GM23338 (cell line): Measurements from ENCODE around the gene ALS2.

Experiments
- CREB1 ChIP-seq: fragments of 250-450 bp; sonication (Bioruptor Pico); IDR thresholded peaks from 2 replicates; pipeline ENCODE4 v1.5.0; 2020; ENCODE audit warnings: low read depth, mild to moderate bottlenecking, moderate library complexity
- CTCF ChIP-seq, 2 experiments: fragments of 200-600 bp in 1 of 2; sonication (generic) in 1 of 2; conservative IDR thresholded peaks; 2 replicates each; pipeline versions ENCODE4 v1.5.1 to v1.6.1; 2016 to 2017; ENCODE audit warnings: antibody characterized with exemption in 2 of 2, low read depth in 2 of 2, mild to moderate bottlenecking in 2 of 2, moderate library complexity in 1 of 2
- EZH2 ChIP-seq: fragments of 200-600 bp; sonication (generic); IDR thresholded peaks from one replicate; pipeline ENCODE4 v1.8.0; 2017; ENCODE audit warnings: antibody characterized with exemption, mild to moderate bottlenecking, low read depth; ENCODE audit not compliant: unreplicated experiment
- EZH2phosphoT487 ChIP-seq: fragments of 200-600 bp; sonication (generic); IDR thresholded peaks from one replicate; pipeline ENCODE4 v1.8.1; 2018; ENCODE audit warnings: antibody characterized with exemption; ENCODE audit not compliant: unreplicated experiment
- POLR2AphosphoS5 ChIP-seq: IDR thresholded peaks from 2 replicates; pipeline ENCODE4 v1.6.1; 2016; ENCODE audit warnings: antibody characterized with exemption, low read depth
- REST ChIP-seq: IDR thresholded peaks from one replicate; pipeline ENCODE4 v1.6.1; 2018; ENCODE audit warnings: antibody characterized with exemption; ENCODE audit not compliant: unreplicated experiment
- ZNF331 ChIP-seq: fragments of 250-450 bp; sonication (Bioruptor Pico); IDR thresholded peaks from 2 replicates; pipeline ENCODE4 v1.5.0; 2020; ENCODE audit warnings: low read depth, mild to moderate bottlenecking, moderate library complexity

- TF ChIP-seq EZH2: no peak
- TF ChIP-seq CTCF (conservative IDR thresholded peaks at IDR 0.05; ENCODE audit: low read depth in 2 of 2): no peak
- no peak for TF ChIP-seq POLR2AphosphoS5
- TF ChIP-seq REST: no peak
- no peak for TF ChIP-seq CREB1
- no peak for TF ChIP-seq ZNF331 (CRISPR knock-in tag)
- no peak for TF ChIP-seq EZH2phosphoT487
Observed at GRCh38 chr2:201786471-201786870, 5.7 kb upstream of the ALS2 start.
